Iris pigment epithelial cell (primary cell): ENCODE results near the gene FGD2.

Source experiments
- DNase-seq: peaks from one replicate; pipeline ENCODE4 v3.0.0-alpha.2; 2011; ENCODE audit warnings: low read depth

The FGD2 gene

DNA sequence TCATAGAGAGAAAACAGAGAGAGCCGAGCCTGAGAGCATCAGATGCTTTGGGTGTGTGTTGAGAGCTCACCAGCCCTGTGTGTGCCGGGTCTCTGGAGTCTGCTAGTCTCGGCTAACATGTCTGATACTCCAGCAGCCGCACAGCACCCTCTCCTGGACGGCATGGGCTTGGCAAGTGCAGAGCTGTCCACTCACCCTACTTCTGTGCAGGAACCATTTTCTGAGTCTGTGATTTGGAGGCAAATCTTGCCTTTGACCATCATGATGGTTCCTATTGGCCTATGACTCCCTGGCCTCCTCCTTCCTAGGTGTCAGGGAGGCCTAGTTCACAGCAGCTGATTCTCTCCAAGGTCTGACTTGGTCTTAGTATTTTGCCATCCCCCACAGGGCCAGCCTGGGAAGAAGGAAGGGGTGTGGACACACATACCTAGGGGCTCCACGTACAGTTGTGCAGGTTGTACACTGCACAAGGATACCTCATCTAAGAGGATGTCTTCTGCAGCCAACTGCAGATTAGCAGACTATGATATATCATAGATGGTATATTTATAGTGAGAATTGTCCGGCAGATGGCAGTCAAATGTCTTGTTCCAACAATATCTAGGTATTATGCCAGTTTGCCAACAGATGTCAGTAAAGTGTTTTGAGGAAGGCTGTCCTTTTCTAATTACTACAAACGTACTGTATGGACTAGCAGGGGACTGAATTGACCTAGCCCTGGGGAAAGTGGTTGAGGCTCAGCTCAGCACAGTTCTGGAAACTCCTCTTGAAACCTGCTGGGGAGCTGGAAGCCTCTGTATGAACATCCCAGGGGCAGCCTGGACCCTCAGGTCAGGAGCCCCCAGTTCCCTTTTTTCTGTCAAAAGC, 13.0 kb downstream of the FGD2 start:
- DNase-seq: peak; percentile 86

DNA sequence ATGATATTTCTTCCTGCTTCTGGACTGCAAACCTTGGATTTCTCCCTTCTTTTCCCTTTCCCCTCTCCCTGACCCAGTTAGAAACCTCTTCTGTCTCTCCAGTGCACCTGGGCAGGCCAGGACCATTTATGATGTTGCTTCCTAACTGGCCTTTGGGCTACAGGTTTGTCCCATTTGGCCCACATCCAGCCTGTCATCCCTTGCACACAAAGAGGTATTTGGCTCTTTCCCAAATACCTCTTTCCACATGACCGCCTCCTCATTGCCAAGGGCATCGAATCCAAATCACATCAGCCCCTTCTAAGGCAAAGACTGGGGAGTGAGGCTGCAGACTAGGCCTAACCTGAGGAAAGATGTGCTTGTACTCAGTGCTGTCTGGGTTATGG, 13.6 kb downstream of the FGD2 start:
- no peak for DNase-seq

DNA sequence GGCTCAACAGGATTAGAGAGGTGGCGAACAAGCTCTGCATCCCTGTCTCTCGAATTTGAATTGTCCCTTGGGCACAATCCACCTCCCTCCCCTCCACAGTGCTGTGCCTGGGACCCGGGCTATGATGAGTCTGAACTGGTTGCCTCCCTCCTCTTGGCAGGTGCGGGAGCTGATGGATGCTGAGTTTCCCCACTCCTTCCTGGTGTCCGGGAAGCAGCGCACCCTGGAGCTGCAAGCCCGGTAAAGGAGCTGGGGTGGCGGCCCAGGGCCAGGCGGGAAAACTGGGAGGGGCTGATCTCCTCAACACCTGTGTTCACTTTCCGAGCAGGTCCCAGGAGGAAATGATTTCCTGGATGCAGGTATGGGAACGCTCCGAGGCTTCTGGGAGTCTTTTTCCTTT, 14.9 kb downstream of the FGD2 start:
- no peak for DNase-seq

DNA sequence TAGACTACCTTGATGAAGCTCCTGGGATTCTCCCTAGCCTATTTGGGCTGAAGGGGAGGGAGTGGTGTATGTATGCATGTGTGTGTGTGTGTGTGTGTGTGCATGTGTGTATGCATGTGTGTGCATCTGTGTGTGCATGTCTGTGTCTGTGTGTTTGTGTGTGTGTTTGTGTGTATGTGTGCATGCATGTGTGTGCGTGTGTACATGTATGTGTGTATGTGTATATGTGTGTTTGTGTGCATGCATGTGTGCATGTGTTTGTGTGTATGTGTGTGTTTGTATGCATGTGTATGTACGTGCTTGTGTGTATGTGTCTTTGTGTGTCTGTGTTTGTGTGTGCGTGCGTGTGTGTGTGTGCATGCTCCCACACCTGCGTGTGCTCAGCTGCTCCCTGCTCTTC, 15.4 kb downstream of the FGD2 start:
- DNase-seq: no peak

DNA sequence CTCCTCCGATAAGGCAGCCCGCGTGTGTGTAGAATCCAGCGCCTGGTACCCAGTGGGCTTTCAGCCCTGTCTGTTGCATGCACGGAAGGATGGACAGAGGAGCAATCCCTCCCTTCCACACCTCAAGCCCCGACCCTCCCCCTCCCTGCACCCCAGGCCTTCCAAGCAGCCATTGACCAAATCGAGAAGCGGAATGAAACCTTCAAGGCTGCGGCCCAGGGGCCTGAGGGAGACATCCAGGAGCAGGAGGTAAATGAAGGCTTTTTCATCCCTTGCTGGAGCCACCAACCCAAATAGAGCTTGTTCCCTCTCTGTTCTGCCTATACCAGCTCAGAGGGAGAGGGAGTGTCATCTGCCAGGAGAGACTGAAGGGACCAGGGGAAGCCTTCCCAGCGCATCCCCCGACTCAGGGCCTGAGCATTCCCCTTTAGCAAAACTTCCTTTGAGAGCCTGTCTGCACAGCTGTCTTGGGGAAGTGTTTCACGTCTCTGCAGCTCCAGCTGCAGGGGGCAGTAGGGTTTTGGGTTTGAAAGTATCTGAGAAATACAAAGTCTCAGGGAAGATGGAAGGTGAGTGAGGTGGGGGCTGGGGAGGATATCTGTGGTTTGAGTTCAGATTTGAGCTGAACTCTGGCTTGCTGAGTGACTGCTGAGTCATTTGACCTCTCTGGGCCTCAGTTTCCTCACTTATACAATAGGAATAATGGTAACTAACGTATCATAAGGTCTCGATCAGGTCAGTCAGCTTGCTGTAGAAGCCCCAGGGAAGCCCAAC, 16.1 kb downstream of the FGD2 start:
- DNase-seq: peak; percentile 56

DNA sequence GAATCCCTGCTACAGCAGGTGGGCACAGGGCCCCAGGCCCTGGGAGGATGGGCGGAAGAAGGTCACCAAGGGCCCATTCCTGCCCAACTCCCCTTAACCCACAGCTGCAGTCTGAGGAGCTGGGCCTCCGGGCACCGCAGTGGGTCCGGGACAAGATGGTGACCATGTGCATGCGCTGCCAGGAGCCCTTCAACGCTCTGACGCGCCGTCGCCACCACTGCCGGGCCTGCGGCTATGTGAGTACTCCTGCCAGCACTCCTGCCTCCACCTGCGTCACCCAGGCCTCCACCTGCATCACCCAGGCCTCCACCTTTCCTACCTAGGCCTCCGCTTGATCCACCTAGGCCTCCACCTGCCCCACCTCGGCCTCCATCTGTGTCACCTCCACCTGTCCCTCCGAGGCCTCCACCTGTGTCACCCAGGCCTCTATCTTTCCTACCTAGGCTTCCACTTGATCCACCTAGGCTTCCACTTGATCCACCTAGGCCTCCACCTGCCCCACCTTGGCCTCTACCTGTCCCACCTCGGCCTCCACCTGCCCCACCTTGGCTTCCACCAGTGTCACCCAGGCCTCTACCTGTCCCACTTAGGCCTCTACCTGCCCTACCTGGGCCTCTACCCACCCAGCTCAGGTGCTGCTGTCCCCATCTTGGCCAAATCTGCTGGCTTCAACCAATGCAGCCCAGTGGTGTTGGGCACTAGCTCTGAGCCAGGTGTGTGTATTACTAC, 16.8 kb downstream of the FGD2 start:
- DNase-seq: no peak

DNA sequence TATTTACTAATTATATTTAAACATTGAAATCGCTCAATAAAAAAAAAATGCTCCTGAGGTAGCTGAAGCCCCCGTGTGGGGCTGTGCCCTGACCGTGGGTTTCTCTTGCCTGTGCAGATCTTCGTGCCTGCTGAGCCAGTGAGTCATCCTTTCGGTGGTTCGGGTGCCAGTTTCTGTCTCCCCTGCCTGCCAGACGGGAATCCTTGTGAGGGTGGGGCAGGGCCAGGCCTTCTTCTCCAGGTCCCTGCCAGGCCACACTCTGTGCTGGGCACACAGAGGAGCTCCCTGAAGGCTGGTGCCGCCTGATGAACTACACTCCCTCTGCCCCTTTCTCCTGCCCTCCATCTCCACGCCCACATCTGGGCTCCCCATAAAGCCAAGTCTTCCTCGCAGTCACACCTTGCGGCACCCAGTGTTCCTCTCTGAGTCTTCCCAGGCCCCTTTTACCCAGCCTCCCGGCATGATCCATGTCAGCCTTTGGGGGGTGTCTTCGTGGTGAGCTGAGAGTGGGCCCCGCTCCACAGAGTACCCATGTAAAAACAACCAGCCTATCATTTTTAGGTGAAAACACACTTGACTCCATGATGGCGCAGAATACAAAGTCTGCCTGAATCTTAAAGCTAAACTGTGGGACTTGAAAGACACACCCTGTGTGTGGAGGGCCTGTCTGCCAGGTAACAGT, 19.3 kb downstream of the FGD2 start:
- no peak for DNase-seq

DNA sequence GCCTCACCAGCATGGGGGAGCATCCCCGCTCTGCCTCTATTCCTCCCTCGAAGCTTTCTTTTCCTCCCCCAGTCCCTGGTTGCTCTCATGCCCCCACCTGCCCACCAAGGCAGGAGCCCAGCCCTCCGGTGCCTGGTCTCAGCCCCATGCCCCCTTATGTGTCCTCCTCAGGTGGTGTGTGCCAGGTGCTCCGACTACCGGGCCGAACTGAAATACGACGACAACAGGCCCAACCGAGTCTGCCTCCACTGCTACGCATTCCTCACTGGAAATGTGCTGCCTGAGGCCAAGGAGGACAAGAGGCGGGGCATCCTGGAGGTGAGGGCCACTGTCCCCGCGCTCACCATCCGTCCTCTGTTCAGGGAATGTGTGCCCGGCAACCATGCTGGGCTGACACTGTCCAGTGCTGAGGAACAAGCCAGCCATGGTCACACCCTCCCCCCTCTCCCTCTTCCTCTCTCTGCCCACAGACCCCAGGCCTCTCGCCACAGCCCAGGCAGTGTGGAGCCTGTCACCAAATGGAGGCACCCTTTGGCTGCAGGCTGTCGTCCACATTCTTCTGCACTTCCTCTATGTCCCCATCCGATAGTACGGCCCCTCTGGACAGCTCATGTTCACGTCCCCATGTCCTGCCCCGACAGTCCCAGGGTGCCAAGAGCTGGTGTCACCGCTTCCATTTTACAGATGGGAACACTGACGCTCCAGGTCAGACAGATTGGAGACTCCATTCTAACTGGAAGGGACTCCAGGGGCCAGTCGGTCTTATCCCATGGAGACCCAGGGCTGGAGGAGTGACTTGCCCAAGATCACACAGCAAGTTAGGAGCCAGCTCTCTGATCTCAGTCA, 20.4 kb downstream of the FGD2 start:
- no peak for DNase-seq

DNA sequence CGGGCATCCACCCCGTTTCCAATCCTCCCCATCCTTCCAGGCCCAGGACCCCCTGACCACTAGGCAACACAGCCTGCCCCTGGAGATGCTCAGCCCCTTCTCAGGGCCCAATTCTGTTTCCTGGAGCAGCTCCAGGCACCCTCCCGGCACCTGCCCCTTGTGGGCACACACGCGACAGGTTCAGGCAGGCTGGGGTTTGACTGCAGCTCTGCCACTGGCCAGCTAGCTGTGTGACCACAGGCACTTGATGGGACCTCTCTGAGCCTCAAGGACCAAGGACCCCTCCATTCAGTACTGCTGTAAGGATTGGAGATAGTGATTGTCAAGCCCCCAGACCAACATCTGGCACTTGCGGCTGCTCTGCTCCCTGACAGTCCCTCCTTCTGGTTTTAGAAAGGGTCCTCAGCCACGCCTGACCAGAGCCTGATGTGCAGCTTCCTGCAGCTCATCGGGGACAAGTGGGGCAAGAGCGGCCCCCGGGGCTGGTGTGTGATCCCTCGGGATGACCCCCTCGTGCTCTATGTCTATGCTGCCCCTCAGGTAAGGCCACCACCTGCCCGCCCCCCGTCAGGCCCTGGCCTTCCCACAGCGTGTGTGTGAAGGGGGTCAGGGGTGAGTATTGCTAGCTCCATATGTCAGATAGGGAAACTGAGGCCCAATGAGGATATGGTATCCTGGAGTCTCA, 21.7 kb downstream of the FGD2 start:
- DNase-seq: no peak

DNA sequence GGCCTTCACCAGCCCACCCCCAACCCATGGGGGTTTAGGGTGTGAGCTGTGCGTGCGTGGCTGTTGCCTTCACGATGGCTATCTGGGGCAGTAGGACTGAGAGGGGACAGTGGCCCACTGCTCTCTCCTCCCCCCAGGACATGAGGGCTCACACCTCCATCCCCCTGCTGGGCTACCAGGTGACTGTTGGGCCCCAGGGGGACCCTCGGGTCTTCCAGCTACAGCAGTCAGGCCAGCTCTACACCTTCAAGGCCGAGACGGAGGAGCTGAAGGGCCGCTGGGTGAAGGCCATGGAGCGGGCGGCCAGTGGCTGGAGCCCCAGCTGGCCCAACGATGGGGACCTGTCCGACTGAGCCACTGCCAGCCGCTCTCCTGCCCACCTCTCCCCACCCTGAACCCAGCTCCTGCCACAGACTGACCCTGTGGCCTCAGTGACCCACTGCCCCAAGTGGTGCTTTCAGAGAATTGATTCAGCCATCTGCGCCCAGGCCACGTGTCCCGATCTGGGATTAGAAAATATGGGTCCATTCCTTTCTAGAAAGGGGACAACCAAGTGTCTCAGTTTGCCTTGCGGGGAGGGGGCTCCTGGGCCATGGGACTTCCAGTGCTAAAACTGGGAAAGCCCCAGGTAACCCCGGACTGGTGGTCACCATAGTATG, 22.5 kb downstream of the FGD2 start:
- no peak for DNase-seq

DNA sequence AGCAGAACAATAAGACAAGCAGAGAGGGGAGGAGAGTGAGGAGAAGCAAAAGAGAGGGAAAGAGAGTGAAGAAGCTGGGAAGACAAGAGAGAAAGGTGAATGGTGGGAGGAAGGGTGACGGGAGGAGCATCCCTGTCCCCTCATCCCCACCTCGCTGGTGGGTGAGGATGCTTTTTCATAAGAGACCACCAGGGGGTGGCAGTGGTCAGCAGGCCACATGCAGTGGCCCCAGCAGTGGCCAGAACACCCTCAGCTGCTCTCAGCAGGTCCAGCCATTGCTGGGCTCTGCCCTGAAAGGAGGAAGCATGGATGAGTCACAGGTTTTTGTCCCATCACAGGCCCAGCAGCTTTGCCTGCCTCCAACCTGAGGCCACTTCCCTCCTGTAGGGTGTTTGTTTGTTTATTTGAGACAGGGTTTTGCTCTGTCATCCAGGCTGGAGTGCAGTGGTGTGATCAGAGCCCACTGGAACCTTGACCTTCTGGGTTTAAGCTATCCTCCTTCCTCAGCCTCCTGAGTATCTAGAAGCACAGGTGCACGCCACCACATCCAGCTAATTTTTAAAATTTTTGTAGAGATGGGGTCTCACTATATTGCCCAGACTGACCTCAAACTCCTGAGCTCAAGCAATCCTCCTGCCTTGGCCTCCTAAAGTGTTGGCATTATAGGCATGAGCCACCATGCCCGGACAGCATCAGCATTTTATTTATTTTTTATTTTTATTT, 24.0 kb downstream of the FGD2 start:
- DNase-seq: peak; percentile 83

DNA sequence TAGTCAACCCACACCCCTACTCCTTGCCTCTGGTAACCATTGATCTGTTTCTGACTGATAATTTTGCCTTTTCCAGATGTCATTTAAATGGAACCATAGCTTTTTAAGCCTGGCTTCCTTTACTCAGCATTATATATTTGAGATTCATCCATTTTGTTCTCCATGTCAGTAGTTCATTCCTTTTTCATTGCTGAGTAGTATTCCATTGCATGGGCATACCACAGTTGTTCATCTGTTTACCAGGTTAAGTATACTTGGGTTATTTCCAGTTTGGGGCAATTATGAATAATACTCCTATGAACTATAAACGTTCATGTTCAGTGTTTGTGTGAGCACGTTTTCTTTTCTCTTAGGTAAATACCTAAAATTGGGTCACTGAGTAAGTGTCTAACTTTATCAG, 25.1 kb downstream of the FGD2 start:
- DNase-seq: no peak

DNA sequence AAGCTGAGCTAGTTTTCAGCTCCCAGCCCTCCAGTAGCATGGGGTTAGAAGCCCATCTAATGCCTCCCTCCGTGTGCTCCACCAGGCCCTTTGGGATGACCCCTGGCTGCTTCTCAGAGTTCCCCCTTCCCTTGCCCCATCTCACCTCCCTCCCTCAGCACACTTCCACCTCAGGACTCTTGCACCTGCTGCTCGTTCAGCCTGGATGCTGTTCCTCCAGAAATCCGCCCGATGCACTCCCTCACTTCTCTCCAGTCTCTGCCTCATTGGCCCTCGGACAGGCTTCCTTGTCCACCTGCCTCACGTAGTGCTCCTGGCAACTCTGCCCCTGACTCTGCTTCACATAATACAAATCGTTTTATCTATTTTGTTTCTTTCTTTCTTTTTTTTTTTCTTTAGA, 26.8 kb downstream of the FGD2 start:
- DNase-seq: no peak

DNA sequence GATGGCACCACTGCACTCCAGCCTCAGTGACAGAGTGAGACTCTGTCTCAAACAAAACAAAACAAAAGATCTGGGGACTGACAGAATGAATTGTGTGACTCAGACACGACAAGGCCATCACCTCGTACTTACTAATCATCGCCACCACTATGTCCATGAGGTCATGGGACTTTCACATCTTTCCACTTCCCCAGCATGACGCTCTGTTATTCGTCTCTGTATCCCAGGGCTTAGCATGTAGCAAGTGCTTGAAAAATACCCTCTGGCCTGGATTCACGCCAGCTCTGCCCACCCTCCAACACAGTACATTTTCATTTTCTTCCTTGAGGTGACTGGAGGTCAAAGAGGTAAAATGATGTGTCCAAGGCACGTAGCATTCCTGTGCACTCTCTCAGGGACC, 27.8 kb downstream of the FGD2 start:
- DNase-seq: no peak

DNA sequence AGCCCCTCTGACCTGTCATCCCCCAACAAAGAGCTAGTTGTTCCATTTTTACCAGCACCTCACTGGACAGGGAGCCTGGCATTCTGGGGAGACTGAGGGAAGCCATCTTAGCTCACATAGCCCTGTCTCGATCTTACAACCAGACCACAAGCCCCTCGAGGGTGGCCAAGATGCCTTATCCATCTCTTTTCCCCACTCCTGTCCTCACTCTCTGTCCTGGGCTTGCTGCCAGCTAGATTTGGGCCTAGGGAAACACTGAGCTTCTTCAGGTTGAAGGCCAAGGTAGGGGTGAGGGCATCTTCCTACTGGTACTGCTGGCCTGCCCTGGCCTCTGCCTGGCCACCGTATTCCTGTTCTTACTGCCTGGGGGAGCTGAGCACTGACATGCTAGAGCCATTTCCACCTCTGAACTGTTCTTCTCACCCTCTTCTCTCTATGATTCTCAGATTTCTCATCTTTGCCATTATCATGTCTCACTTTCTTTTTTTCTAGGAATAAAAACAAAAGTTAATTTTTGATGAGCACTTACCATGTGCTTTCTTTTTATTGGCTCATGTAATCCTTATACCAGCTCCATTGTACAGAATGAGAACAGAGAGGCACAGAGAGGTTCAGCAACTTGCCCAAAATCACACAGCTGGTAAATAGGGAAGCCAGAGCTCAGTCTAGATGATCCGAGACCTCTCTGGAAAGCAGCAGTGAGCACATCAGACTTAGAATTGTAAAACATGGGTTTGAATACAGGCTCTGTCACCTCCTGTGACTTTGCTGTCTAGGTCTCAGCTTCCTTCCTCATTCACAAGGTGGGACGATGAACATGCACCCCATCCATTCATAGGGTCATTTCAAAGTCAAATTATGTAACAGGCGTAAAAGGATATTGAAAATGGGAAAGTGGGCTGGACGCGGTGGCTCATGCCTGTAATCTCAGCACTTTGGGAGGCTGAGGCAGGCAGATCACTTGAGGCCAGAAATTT, 28.7 kb downstream of the FGD2 start:
- no peak for DNase-seq

DNA sequence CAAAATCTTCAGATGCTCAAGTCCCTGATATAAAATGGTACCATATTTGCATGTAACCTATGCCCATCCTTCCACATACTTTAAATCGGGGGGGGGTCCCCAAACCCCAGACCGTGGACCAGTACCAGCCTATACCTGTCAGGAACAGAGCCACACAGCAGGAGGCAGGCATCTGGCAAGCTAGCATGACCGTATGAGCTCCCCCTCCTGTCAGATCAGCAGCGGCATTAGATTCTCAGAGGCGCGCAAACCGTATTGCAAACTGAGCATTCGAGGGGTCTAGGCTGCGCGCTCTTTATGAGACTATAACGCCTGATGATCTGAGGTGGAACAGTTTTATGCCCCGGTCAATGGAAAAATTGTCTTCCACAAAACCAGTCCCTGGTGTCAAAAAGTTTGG, 30.7 kb downstream of the FGD2 start:
- no peak for DNase-seq

DNA sequence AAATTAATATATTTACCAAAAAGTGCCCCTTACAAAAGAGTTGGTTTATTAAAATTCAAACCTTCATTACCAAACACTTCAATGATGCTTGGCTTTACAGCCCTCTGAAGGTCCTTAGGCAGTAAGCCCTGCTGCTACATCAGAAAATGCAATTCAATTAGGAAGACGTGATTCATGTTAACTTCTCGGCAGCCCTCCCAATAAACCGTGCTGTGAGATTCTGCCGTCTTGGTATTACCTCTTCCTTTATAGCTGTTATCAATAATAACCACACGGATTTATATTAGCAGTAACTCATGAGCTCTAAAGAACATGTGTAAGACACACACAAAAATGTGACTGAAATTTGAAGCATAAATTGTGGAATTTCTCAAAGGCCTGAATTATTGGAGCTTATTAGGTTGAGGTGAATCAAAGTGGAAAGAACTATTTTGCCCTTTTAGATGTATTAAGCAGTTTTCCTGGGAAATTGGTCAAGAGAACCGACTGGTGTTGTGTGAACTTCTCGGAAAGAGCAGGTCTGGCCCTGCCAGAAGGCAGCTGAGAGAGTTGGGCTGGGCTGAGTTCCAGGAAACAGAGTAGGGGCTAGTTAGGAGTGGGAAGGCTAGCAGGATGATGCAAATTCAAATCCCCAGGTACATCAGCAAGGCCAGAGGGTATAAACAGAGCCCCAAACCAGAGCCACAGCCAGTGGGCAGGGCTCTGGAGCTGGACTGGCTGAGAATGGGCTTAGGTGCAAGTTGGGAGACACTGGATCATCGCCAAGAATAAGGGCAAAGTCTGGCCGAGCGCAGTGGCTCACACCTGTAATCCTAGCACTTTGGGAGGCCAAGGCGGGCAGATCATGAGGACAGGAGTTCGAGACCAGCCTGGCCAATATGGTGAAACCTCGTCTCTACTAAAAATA, 33.1 kb downstream of the FGD2 start:
- peak; percentile 34 for DNase-seq
